HepG2 (cell line): ENCODE measurements around the gene ULBP1. TPM values are rescaled to one million over a fixed set of nuclear protein-coding genes. Genes with fewer than 3 reads are reported as not detected.
"Not testable (repeated sequence)": the region's sequence is repeated elsewhere in the genome, so short reads cannot be mapped to it uniquely, and the experiment has no call there.

Experiments used
- ATAC-seq: fragments of 200-7000 bp; cut with Tn5 transposase; 3 replicates; pipeline ENCODE4 v1.9.1; 2020; ENCODE audit warnings: mild to moderate bottlenecking, moderate library complexity
- BruUV-seq: library from RNA; stranded (reverse); fragments of 400-500 nt; replicated peaks from 2 replicates; lab custom pipeline; 2021; lab: Mats Ljungman, UMichigan
- CTCF ChIA-PET: fragments of 300-600 bp; formaldehyde crosslinking; extraction: SDS; loops from one replicate; lab custom pipeline; 2021; ENCODE audit warnings: low total read pairs, inconsistent platforms, low intra/inter-chr PET ratio; lab: Yijun Ruan, JAX
- POLR2A ChIA-PET: fragments of 350-600 bp; sonication (Branson Sonifier 250); formaldehyde crosslinking; loops from one replicate; lab custom pipeline; 2020; ENCODE audit warnings: antibody characterized with exemption, inconsistent platforms; lab: Yijun Ruan, JAX
- DNase-seq: peaks from one replicate; pipeline ENCODE4 v3.0.0-alpha.2; 2015; ENCODE audit warnings: low spot score
- FAIRE-seq: peaks from 3 replicates; lab custom pipeline; 2011; peaks lifted over from hg19 to GRCh38; lab: Jason Lieb, UNC
- H2AFZ ChIP-seq: one replicate; pipeline ENCODE4 v1.6.1; 2011; ENCODE audit warnings: low read length, inconsistent platforms
- H3K27ac ChIP-seq: fragments of 300-600 bp; 3 replicates; pipeline ENCODE4 v1.8.0; 2011; ENCODE audit warnings: mixed run types, mild to moderate bottlenecking, mixed read lengths, low read length, inconsistent platforms; ENCODE audit not compliant: insufficient read depth; ENCODE audit errors: extremely low read length
- H3K27me3 ChIP-seq, 2 experiments: fragments of 200-600 bp in 1 of 2; 2 replicates in 1 of 2; 3 replicates in 1 of 2; pipeline versions ENCODE4 v1.6.0 to v1.8.0; 2011; ENCODE audit warnings: low read length in 2 of 2, mild to moderate bottlenecking in 2 of 2, moderate library complexity in 2 of 2, inconsistent platforms in 1 of 2; ENCODE audit not compliant: insufficient read depth in 2 of 2, control insufficient read depth in 1 of 2
- H3K36me3 ChIP-seq, 2 experiments: fragments of 200-600 bp in 1 of 2; replicated peaks in 1 of 2; 2 replicates in 1 of 2; 3 replicates in 1 of 2; pipeline versions ENCODE4 v1.5.1 to v1.8.0; 2011; ENCODE audit warnings: low read length in 2 of 2, inconsistent platforms in 1 of 2; ENCODE audit not compliant: insufficient read depth in 2 of 2, control insufficient read depth in 1 of 2
- H3K4me1 ChIP-seq: 2 replicates; pipeline ENCODE4 v1.5.1; 2012; ENCODE audit warnings: low read length, inconsistent platforms; ENCODE audit not compliant: insufficient read depth
- H3K4me2 ChIP-seq: 2 replicates; pipeline ENCODE4 v1.6.0; 2011; ENCODE audit warnings: low read depth, low read length, inconsistent platforms
- H3K4me3 ChIP-seq, 3 experiments: fragments of 200-600 bp in 1 of 3; sonication (generic), shearing (Covaris generic) in 1 of 3; replicated peaks in 1 of 3; 2 replicates each; pipeline ENCODE4 v1.5.1; 2011 to 2016; ENCODE audit warnings: low read length in 3 of 3, inconsistent platforms in 2 of 3, low read depth in 2 of 3, mild to moderate bottlenecking in 2 of 3, control low read depth in 1 of 3, mixed read lengths in 1 of 3; ENCODE audit not compliant: insufficient read depth in 1 of 3
- H3K79me2 ChIP-seq: one replicate; pipeline ENCODE4 v1.6.1; 2011; ENCODE audit warnings: low read length, inconsistent platforms; ENCODE audit not compliant: insufficient read depth
- H3K9ac ChIP-seq: 2 replicates; pipeline ENCODE4 v1.6.0; 2011; ENCODE audit warnings: mild to moderate bottlenecking, low read depth, low read length, inconsistent platforms; ENCODE audit not compliant: insufficient read depth
- H3K9me3 ChIP-seq: 2 replicates; pipeline ENCODE4 v1.5.1; 2012; ENCODE audit warnings: mild to moderate bottlenecking, low read length
- H4K20me1 ChIP-seq: 2 replicates; pipeline ENCODE4 v1.6.0; 2011; ENCODE audit warnings: inconsistent platforms, mild to moderate bottlenecking, low read length, moderate library complexity; ENCODE audit not compliant: insufficient read depth
- JUN ChIP-seq: sonication (generic); formaldehyde crosslinking; IDR thresholded peaks from 2 replicates; pipeline ENCODE4 v1.4.0; 2020; ENCODE audit warnings: mild to moderate bottlenecking, missing genetic modification reagents
- ZNF121 ChIP-seq: sonication (generic); formaldehyde crosslinking; IDR thresholded peaks from 2 replicates; pipeline ENCODE4 v1.5.0; 2020; ENCODE audit warnings: mild to moderate bottlenecking, missing genetic modification reagents
- ZNF747 ChIP-seq: sonication (generic); formaldehyde crosslinking; IDR thresholded peaks from 2 replicates; pipeline ENCODE4 v1.8.1; 2023; ENCODE audit warnings: missing genetic modification reagents, mild to moderate bottlenecking, borderline replicate concordance
- WGBS: methylation state at CpG from one replicate; pipeline ENCODE4 v1.1.6; 2017; ENCODE audit warnings: low lambda C conversion rate; 5-methylcytosine and 5-hydroxymethylcytosine counted together
- in situ Hi-C: cut with HindIII; loops from 2 replicates; pipeline ENCODE4 v1.10.0; 2017; ENCODE audit warnings: low pct_unique_long_range_greater_than_20kb; ENCODE audit not compliant: extremely low pct_ligation_motif_present
- intact Hi-C: fragments of 100-400 bp; cut with micrococcal nuclease; formaldehyde crosslinking; loops from one replicate; pipeline ENCODE4 v1.10.0; 2022; ENCODE audit not compliant: unreplicated experiment
- polyA plus RNA-seq, 8 experiments: library from polyadenylated mRNA; depleted of rRNA in 3 of 8; stranded (reverse) in 7 of 8; unstranded in 1 of 8; fragments of >200 nt; fragmentation: Illumina TruSeq in 4 of 8; extraction: Trizol in 4 of 8; gene quantifications; 2 replicates each; pipeline versions ENCODE4 v1.2.1 to v1.2.3, GENCODE V29; 2011 to 2016; ENCODE audit warnings: low read depth in 4 of 8, missing spikeins in 1 of 8, mixed read lengths in 1 of 8; ENCODE audit not compliant: insufficient read depth in 1 of 8
- total RNA-seq, 5 experiments: library from RNA; depleted of rRNA; stranded (reverse); fragments of >200 nt; fragmentation: Illumina TruSeq; extraction: Trizol; gene quantifications; 2 replicates each; pipeline ENCODE4 v1.2.3, GENCODE V29; 2016; ENCODE audit warnings: low read depth in 1 of 5
- TF ChIP-seq, protein P1 (sequence below): sonication (generic); formaldehyde crosslinking; IDR thresholded peaks from 2 replicates; pipeline ENCODE4 v1.5.0; 2020; ENCODE audit warnings: mild to moderate bottlenecking, missing genetic modification reagents
- TF ChIP-seq, protein P2 (sequence below): sonication (generic); formaldehyde crosslinking; IDR thresholded peaks from 2 replicates; pipeline ENCODE4 v1.5.1; 2020; ENCODE audit warnings: missing genetic modification reagents, mild to moderate bottlenecking, borderline replicate concordance

Gene ULBP1
- total and polyA plus RNA-seq, 2 of the 13 experiments (the other 11 are each of a cell fraction or from before 2014, with no cell fraction given) = 0.04 to 0.09 TPM

DNA sequence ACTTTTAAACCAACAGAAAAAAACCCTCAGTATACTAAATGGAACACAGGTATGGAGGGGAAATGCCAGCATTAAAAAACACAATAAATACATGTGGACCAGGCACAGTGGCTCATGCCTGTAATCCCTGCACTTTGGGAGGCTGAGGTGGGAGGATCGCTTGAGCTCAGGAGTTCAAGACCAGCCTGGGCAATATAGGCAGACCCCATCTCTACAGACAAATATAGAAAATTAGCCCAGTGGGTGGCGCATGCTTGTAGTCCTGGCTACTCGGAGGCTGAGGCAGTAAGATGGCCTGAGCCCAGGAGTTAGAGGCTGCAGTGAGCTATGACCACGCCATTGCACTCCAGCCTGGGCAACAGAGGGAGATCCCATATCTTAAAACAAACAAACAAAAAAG, 3.9 kb upstream of the ULBP1 start:
- intact Hi-C loops, BruUV-seq, ATAC-seq, H4K20me1 ChIP-seq, H3K9me3 ChIP-seq, FAIRE-seq: not testable (repeated sequence)
- peak; percentile 39; the same call in 1 of the 2 replicates for TF ChIP-seq ZNF121 (CRISPR knock-in tag)
- TF ChIP-seq, all 625 proteins: peak for 1; not testable (repeated sequence) for 624
- H3K4me1 ChIP-seq, H3K79me2 ChIP-seq, H3K9ac ChIP-seq, H3K36me3 ChIP-seq, H3K4me3 ChIP-seq, H3K27ac ChIP-seq, H3K4me2 ChIP-seq, CTCF ChIA-PET, in situ Hi-C loops, H2AFZ ChIP-seq, DNase-seq, POLR2A ChIA-PET: not testable (repeated sequence)
- 4% methylated on average over 4 of the region's 4 CpGs for WGBS
- H3K27me3 ChIP-seq = peaks cover 3 to 48% of the 10 kb centered on the region in 2 experiments

DNA sequence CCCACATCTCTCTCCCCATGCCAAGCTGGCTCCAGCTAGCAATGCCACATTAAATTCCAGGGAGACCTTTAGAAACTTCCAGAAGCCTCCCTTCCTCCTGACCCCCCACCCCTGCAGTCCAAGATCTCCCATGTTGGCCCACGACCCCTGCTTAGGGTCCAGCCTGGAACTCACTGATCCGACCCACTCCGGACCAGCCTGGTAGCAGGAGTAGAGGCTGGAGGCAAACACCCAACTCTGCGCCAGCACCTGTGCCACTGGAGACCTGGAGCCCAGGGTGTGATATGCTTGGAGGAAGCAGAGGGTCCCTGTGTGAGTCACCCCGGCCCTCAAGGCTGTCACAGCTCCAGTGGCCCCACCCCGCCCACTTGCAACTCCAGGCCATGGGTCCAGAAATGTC, 3.3 kb upstream of the ULBP1 start:
- intact Hi-C loops = no loop called here
- DNase-seq = no peak
- no peak overlapping the region for H3K4me3 ChIP-seq
- TF ChIP-seq JUN = no peak
- TF ChIP-seq, protein P1, sequence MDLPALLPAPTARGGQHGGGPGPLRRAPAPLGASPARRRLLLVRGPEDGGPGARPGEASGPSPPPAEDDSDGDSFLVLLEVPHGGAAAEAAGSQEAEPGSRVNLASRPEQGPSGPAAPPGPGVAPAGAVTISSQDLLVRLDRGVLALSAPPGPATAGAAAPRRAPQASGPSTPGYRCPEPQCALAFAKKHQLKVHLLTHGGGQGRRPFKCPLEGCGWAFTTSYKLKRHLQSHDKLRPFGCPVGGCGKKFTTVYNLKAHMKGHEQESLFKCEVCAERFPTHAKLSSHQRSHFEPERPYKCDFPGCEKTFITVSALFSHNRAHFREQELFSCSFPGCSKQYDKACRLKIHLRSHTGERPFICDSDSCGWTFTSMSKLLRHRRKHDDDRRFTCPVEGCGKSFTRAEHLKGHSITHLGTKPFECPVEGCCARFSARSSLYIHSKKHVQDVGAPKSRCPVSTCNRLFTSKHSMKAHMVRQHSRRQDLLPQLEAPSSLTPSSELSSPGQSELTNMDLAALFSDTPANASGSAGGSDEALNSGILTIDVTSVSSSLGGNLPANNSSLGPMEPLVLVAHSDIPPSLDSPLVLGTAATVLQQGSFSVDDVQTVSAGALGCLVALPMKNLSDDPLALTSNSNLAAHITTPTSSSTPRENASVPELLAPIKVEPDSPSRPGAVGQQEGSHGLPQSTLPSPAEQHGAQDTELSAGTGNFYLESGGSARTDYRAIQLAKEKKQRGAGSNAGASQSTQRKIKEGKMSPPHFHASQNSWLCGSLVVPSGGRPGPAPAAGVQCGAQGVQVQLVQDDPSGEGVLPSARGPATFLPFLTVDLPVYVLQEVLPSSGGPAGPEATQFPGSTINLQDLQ = no peak
- no peak for TF ChIP-seq ZNF747 (CRISPR knock-in tag)
- TF ChIP-seq, protein P2, sequence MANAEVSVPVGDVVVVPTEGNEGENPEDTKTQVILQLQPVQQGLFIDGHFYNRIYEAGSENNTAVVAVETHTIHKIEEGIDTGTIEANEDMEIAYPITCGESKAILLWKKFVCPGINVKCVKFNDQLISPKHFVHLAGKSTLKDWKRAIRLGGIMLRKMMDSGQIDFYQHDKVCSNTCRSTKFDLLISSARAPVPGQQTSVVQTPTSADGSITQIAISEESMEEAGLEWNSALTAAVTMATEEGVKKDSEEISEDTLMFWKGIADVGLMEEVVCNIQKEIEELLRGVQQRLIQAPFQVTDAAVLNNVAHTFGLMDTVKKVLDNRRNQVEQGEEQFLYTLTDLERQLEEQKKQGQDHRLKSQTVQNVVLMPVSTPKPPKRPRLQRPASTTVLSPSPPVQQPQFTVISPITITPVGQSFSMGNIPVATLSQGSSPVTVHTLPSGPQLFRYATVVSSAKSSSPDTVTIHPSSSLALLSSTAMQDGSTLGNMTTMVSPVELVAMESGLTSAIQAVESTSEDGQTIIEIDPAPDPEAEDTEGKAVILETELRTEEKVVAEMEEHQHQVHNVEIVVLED (CRISPR knock-in tag) = no peak
- TF ChIP-seq, all 625 proteins: peak for 0
- Histone ChIP-seq H3K9ac (no peak overlapping the region), H3K36me3 (no peaks in the 10 kb centered on the region), H3K79me2 (no peaks in the 10 kb centered on the region), H3K27ac (no peak overlapping the region), H2AFZ (no peak overlapping the region), H3K4me1 (peaks cover 4% of the 10 kb centered on the region; the same call in 1 of the 2 replicates), H4K20me1 (no peaks in the 10 kb centered on the region), H3K27me3 (peaks cover 3 to 47% of the 10 kb centered on the region in 2 experiments), H3K4me2 (no peak overlapping the region), H3K9me3 (no peaks in the 10 kb centered on the region)
- FAIRE-seq = no peak
- POLR2A ChIA-PET = no interaction called here
- in situ Hi-C loops = no loop called here
- WGBS = 26% methylated on average over 5 of the region's 6 CpGs
- ATAC-seq = no peak
- CTCF ChIA-PET = no interaction called here
- no TSS peak for BruUV-seq
